Measurements from ENCODE around the gene PCED1A.

- TF ChIP-seq CTCF (IDR thresholded peaks at IDR 0.05) (no peak), EP300 (IDR thresholded peaks at IDR 0.05) (no peak), POLR2A (IDR thresholded peaks at IDR 0.05) (no peak), POLR2AphosphoS5 (IDR thresholded peaks at IDR 0.05) (no peak)
Observed at GRCh38 chr20:2826655-2827054, 13.8 kb downstream of the PCED1A start.

Data from sigmoid colon (tissue), 4 donors.